ENCODE results near the gene TLR6. TPM values are rescaled to one million over a fixed set of nuclear protein-coding genes. Genes with fewer than 3 reads are reported as not detected.
"Not testable (repeated sequence)": the region's sequence is repeated elsewhere in the genome, so short reads cannot be mapped to it uniquely, and the experiment has no call there.

TLR6 gene
- total RNA-seq, 1 donor from 2014 or later: not detected

DNA sequence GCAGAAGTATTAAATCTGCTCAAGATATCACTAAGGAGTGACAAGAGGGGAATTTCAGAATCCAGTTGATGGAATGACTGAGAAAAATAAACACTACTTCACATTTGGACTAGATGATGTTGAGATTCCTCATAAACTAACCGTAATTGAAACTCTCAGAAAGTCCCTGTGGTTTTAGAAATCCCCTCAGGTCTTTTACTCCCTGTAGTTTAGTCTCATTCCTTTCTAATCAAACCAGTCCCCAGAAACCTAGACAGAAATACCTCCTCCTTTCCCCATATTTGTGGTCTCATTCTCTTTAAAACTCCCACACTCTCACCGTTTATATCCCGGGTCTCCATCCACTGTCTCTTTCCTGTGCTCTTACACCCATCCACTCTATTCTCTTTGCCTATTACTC lies 37.0 kb downstream of the TLR6 start:
- no peak overlapping the region for H3K27ac Mint-ChIP-seq (ENCODE audit: unreplicated experiment)
- DNase-seq: no peak
- TF ChIP-seq, protein P1, sequence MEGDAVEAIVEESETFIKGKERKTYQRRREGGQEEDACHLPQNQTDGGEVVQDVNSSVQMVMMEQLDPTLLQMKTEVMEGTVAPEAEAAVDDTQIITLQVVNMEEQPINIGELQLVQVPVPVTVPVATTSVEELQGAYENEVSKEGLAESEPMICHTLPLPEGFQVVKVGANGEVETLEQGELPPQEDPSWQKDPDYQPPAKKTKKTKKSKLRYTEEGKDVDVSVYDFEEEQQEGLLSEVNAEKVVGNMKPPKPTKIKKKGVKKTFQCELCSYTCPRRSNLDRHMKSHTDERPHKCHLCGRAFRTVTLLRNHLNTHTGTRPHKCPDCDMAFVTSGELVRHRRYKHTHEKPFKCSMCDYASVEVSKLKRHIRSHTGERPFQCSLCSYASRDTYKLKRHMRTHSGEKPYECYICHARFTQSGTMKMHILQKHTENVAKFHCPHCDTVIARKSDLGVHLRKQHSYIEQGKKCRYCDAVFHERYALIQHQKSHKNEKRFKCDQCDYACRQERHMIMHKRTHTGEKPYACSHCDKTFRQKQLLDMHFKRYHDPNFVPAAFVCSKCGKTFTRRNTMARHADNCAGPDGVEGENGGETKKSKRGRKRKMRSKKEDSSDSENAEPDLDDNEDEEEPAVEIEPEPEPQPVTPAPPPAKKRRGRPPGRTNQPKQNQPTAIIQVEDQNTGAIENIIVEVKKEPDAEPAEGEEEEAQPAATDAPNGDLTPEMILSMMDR (IDR thresholded peaks at IDR 0.05; ENCODE audit: partially characterized antibody, unreplicated experiment): no peak
- no peaks in the 10 kb centered on the region for H3K4me1 Mint-ChIP-seq (ENCODE audit: low read depth, unreplicated experiment)
- H3K9me3 Mint-ChIP-seq (ENCODE audit: unreplicated experiment): peaks cover 2% of the 10 kb centered on the region
- no peaks in the 10 kb centered on the region for H3K27me3 Mint-ChIP-seq (ENCODE audit: unreplicated experiment)
- H3K4me3 Mint-ChIP-seq (ENCODE audit: unreplicated experiment): no peak overlapping the region
- H3K36me3 Mint-ChIP-seq (ENCODE audit: unreplicated experiment): peaks cover 7% of the 10 kb centered on the region

DNA sequence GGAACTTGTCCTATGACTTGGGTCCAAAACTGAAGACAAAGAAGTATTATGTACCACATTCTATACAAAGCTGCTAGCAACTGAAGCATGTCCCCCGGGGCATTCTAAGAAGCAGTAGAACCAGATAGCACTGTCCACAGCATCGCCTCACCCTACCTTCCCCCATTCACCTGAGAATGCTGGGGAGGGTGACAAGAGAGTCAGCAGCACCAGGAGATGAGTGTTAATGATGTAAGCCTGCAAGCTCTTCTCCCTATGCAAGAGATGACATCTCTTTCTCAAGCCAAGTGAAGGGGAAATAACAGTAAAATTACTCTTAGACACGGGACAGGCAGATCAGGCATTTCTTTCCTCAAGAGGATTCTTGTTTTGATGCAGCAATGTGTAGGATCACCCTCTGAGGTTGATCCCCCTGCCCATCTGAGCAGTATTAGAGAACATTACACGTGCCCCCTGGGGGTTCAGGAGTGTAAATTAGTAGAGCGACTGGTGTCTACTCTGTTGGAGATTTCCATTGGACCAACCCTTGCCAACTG lies 38.1 kb downstream of the TLR6 start:
- Mint-ChIP-seq H3K4me1 (ENCODE audit: low read depth, unreplicated experiment) (no peaks in the 10 kb centered on the region), H3K36me3 (ENCODE audit: unreplicated experiment) (peaks cover 7% of the 10 kb centered on the region), H3K27ac (ENCODE audit: unreplicated experiment) (no peak overlapping the region), H3K4me3 (ENCODE audit: unreplicated experiment) (no peak overlapping the region), H3K9me3 (ENCODE audit: unreplicated experiment) (peaks cover 2% of the 10 kb centered on the region), H3K27me3 (ENCODE audit: unreplicated experiment) (no peaks in the 10 kb centered on the region)
- DNase-seq: no peak
- TF ChIP-seq, protein P1 (IDR thresholded peaks at IDR 0.05; ENCODE audit: partially characterized antibody, unreplicated experiment): no peak

DNA sequence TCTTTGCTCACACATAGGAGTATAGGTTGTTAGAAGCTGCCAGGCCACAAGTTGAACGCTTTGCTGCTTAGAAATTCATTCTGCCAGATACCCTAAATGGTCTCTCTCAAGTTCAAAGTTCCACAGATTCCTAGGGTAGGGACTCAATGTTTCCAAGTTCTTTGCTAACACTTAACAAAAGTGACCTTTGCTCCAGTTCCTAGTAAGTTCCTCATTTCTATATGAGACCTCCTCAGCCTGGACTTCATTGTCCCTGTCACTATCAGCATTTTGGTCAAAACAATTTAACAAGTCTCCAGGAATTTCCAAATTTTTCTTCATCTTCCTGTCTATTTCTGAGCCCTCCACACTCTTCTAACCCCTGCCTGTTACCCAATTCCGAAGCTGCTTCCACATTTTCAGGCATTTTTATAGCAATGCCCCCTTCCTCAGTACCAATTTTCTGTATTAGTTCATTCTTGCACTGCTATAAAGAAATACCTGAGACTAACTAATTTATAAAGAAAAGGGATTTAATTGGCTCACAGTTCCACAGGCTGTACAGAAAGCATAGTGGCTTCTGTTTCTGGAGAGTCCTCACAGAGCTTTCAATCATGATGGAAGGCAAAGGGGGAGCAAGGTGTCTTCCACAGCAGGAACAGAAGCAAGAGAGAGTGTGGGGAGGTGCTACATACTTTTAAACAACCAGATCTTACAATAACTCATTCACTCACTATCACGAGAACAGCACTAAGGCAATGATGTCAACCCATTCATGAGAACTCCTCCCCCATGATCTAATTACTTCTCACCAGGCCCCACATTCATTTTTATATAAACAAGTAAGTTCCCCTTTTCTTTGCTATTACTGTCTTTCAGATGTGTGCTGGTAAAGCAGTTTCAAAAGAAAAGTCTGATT lies 40.5 kb downstream of the TLR6 start:
- no peaks in the 10 kb centered on the region for H3K4me1 Mint-ChIP-seq (ENCODE audit: low read depth, unreplicated experiment)
- H3K4me3 Mint-ChIP-seq (ENCODE audit: unreplicated experiment): no peak overlapping the region
- no peaks in the 10 kb centered on the region for H3K27me3 Mint-ChIP-seq (ENCODE audit: unreplicated experiment)
- H3K27ac Mint-ChIP-seq (ENCODE audit: unreplicated experiment): no peak overlapping the region
- H3K9me3 Mint-ChIP-seq (ENCODE audit: unreplicated experiment): peaks cover 2% of the 10 kb centered on the region
- TF ChIP-seq, protein P1 (IDR thresholded peaks at IDR 0.05; ENCODE audit: partially characterized antibody, unreplicated experiment): no peak
- no peak for DNase-seq
- peaks cover 3% of the 10 kb centered on the region for H3K36me3 Mint-ChIP-seq (ENCODE audit: unreplicated experiment)

DNA sequence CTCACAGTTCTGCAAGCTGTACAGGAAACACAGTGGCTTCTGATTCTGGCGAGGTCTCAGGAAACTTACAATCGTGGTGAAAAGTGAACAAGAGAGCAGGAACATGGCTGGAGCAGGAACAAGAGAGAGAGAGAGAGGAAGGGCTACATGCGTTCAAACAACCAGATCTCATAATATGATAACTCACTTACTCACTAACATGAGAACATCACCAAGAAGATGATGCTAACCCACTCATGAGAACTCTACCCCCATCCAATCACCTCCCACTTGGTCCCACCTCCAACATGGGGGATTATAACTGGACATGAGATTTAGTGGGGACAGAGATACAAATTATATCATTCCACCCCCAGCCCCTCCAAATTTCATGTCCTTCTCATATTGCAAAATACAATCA lies 42.2 kb downstream of the TLR6 start:
- H3K4me1 Mint-ChIP-seq (ENCODE audit: low read depth, unreplicated experiment): no peaks in the 10 kb centered on the region
- no peak overlapping the region for H3K27ac Mint-ChIP-seq (ENCODE audit: unreplicated experiment)
- no peaks in the 10 kb centered on the region for H3K27me3 Mint-ChIP-seq (ENCODE audit: unreplicated experiment)
- H3K4me3 Mint-ChIP-seq (ENCODE audit: unreplicated experiment): no peak overlapping the region
- DNase-seq: no peak
- peaks cover 2% of the 10 kb centered on the region for H3K9me3 Mint-ChIP-seq (ENCODE audit: unreplicated experiment)
- H3K36me3 Mint-ChIP-seq (ENCODE audit: unreplicated experiment): peaks cover 3% of the 10 kb centered on the region
- TF ChIP-seq, protein P1 (IDR thresholded peaks at IDR 0.05; ENCODE audit: partially characterized antibody, unreplicated experiment): no peak

DNA sequence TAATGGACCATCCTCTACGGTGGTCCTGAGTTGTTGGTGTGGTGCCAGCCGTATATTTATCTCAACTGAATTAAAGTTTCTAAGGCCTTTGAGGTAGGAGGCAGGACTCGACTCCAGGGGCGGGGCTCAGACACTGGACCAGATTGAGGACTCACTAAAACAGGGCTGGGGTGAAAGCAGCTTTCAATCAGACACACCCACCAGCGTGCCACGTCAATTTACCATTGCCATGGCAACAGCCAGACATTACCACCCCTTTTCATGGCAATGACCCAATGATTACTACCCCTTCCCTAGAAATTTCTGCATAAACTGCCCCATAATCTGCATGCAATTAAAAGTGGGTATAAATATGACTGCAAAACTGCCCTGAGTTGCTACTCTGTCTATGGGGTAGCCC lies 45.3 kb downstream of the TLR6 start:
- no peaks in the 10 kb centered on the region for H3K27me3 Mint-ChIP-seq (ENCODE audit: unreplicated experiment)
- TF ChIP-seq, protein P1 (IDR thresholded peaks at IDR 0.05; ENCODE audit: partially characterized antibody, unreplicated experiment): no peak
- H3K9me3 Mint-ChIP-seq (ENCODE audit: unreplicated experiment): peaks cover 4% of the 10 kb centered on the region
- H3K4me3 Mint-ChIP-seq (ENCODE audit: unreplicated experiment): no peak overlapping the region
- no peak for DNase-seq
- H3K27ac Mint-ChIP-seq (ENCODE audit: unreplicated experiment): no peak overlapping the region
- no peaks in the 10 kb centered on the region for H3K4me1 Mint-ChIP-seq (ENCODE audit: low read depth, unreplicated experiment)
- peaks cover 3% of the 10 kb centered on the region for H3K36me3 Mint-ChIP-seq (ENCODE audit: unreplicated experiment)

DNA sequence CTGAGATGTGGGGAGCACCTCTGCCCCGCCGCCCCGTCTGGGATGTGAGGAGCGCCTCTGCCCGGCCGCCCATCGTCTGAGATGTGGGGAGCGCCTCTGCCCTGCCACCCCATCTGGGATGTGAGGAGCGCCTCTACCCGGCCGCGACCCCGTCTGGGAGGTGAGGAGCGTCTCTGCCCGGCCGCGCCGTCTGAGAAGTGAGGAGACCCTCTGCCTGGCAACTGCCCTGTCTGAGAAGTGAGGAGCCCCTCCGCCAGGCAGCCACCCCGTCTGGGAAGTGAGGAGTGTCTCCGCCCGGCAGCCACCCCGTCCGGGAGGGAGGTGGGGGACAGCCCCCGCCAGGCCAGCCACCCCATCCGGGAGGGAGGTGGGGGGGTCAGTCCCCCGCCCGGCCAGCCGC lies 49.2 kb downstream of the TLR6 start:
- H3K27ac Mint-ChIP-seq (ENCODE audit: unreplicated experiment); H3K4me3 Mint-ChIP-seq (ENCODE audit: unreplicated experiment); H3K27me3 Mint-ChIP-seq (ENCODE audit: unreplicated experiment); DNase-seq; H3K36me3 Mint-ChIP-seq (ENCODE audit: unreplicated experiment); H3K4me1 Mint-ChIP-seq (ENCODE audit: low read depth, unreplicated experiment); H3K9me3 Mint-ChIP-seq (ENCODE audit: unreplicated experiment): not testable (repeated sequence)

DNA sequence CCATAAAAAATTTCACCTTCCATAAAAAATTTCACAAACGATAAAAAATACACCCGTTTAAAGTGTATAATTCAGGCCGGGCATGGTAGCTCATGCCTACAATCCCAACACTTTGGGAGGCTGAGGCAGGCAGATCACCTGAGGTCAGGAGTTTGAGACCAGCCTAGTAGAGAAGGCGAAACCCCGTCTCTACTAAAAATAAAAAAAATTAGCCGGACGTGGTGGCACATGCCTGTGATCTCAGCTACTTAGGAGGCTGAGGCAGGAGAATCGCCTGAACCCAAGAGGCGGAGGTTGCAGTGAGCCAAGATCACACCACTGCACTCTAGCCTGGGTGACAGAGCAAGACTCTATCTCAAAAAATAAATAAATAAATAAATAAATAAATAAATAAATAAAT lies 50.4 kb downstream of the TLR6 start:
- H3K27me3 Mint-ChIP-seq (ENCODE audit: unreplicated experiment); H3K36me3 Mint-ChIP-seq (ENCODE audit: unreplicated experiment); H3K4me1 Mint-ChIP-seq (ENCODE audit: low read depth, unreplicated experiment); H3K9me3 Mint-ChIP-seq (ENCODE audit: unreplicated experiment); H3K4me3 Mint-ChIP-seq (ENCODE audit: unreplicated experiment); DNase-seq; H3K27ac Mint-ChIP-seq (ENCODE audit: unreplicated experiment): not testable (repeated sequence)

Data from glutamatergic neuron (in vitro differentiated cells).